ENCODE results near the gene PCYT2.
A peak's percentile ranks its signal among the peaks of the same experiment; 100 is the strongest.
"Not testable (repeated sequence)": the region's sequence is repeated elsewhere in the genome, so short reads cannot be mapped to it uniquely, and the experiment has no call there.

Gene PCYT2

DNA sequence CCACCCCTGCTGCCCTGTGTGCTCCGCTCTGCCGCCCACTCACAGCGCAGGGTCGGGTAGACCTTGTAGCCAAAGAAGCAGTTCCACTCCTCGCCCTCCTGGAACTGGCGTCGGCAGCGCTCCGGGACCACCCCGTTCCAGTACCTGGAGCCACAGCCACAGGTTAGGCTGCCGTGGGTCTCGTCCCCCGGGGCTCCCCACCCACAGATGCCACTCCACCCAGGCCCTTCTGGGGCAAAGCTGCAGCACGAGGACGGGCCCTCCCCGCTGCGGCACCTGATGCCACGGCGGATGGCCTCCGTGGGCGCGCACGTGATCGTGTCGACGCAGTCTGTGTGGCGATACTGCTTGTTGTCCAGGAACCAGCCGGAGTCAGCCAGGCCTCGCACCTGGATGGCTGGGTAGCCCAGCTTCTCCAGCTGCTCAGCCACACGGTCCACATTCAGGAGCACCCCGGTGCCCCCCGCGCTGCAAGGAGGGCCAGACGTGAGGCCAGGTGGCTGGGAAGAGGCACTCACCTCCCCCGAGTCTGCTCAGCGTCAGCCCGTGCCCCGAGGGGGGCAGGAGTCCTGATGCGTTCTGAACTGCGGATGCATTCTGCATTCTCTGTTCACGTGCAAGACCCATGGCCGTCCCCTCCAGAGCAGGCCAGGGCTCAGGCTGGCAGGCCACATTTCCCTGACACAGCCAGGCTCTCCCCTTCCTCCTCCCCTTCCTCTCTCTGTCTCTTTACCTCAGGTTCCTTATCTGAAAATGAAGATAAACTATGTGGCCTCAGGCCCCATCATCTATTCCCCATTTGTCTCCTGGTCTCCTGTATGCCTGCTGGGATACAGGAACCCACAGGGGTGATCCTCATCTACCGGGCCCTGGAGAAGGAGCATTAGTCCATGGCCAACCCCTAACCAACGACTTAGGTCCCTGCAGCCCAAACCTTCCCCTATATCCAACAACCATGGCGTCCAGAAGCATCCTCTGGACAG lies 45.7 kb upstream of the PCYT2 start:
- H3K4me3 ChIP-seq (ENCODE audit: low read depth, low read length) = no peak overlapping the region
- TF ChIP-seq, protein P1, sequence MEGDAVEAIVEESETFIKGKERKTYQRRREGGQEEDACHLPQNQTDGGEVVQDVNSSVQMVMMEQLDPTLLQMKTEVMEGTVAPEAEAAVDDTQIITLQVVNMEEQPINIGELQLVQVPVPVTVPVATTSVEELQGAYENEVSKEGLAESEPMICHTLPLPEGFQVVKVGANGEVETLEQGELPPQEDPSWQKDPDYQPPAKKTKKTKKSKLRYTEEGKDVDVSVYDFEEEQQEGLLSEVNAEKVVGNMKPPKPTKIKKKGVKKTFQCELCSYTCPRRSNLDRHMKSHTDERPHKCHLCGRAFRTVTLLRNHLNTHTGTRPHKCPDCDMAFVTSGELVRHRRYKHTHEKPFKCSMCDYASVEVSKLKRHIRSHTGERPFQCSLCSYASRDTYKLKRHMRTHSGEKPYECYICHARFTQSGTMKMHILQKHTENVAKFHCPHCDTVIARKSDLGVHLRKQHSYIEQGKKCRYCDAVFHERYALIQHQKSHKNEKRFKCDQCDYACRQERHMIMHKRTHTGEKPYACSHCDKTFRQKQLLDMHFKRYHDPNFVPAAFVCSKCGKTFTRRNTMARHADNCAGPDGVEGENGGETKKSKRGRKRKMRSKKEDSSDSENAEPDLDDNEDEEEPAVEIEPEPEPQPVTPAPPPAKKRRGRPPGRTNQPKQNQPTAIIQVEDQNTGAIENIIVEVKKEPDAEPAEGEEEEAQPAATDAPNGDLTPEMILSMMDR (IDR thresholded peaks at IDR 0.05; ENCODE audit: insufficient read depth, low read depth, low read length, missing control alignments) = no peak
- no peak for DNase-seq (ENCODE audit: low read depth)

GRCh38 chr17:81955756-81956544 lies 44.8 kb upstream of the PCYT2 start:
- H3K4me3 ChIP-seq (ENCODE audit: low read depth, low read length) = no peak overlapping the region
- TF ChIP-seq, protein P1 (IDR thresholded peaks at IDR 0.05; ENCODE audit: insufficient read depth, low read depth, low read length, missing control alignments) = no peak
- no peak for DNase-seq (ENCODE audit: low read depth)

DNA sequence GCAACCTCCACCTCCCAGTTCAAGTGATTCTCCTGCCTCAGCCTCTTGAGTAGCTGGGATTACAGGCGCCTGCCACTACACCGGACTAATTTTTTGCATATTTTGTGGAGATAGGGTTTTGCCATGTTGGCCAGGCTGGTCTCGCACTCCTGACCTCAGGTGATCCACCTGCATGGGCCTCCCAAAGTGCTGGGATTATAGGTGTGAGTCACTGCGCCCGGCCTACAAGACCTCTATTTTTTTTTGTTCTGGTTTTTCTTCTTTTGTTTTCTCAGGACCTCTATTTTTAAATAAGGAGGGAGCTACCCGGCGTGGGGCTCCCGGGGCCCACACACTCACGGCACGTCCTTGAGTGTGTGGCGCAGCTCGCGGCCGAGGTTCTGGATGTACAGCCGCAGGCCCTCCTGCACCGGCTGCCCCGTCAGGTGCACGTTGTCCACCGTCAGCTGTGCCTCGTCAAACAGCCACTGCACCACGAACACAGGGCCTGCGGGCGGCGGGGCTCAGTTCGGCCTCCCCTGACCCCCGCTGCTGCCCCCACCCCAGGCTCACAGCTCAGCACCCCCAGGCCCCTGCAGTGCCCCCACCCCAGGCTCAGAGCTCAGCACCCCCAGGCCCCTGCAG lies 44.0 kb upstream of the PCYT2 start:
- no peak for DNase-seq (ENCODE audit: low read depth)
- H3K4me3 ChIP-seq (ENCODE audit: low read depth, low read length) = no peak overlapping the region
- TF ChIP-seq, protein P1 (IDR thresholded peaks at IDR 0.05; ENCODE audit: insufficient read depth, low read depth, low read length, missing control alignments) = no peak

GRCh38 chr17:81954131-81955057 lies 43.2 kb upstream of the PCYT2 start:
- no peak for DNase-seq (ENCODE audit: low read depth)
- TF ChIP-seq, protein P1 (IDR thresholded peaks at IDR 0.05; ENCODE audit: insufficient read depth, low read depth, low read length, missing control alignments) = no peak
- no peak overlapping the region for H3K4me3 ChIP-seq (ENCODE audit: low read depth, low read length)

GRCh38 chr17:81953443-81953842 lies 42.2 kb upstream of the PCYT2 start:
- TF ChIP-seq, protein P1 (IDR thresholded peaks at IDR 0.05; ENCODE audit: insufficient read depth, low read depth, low read length, missing control alignments) = peak; percentile 12
- not testable (repeated sequence) for H3K4me3 ChIP-seq (ENCODE audit: low read depth, low read length)
- peak; percentile 29 for DNase-seq (ENCODE audit: low read depth)

- H3K4me3 ChIP-seq (ENCODE audit: low read depth, low read length) = no peak overlapping the region
- DNase-seq (ENCODE audit: low read depth) = no peak
- TF ChIP-seq, protein P1 (IDR thresholded peaks at IDR 0.05; ENCODE audit: insufficient read depth, low read depth, low read length, missing control alignments) = no peak
Measured at GRCh38 chr17:81952792-81953228, 41.6 kb upstream of the PCYT2 start.

All from GM12865 (cell line).